ENCODE results near the gene USP6. TPM values are rescaled to one million over a fixed set of nuclear protein-coding genes. Genes with fewer than 3 reads are reported as not detected.
"Not testable (repeated sequence)": the region's sequence is repeated elsewhere in the genome, so short reads cannot be mapped to it uniquely, and the experiment has no call there.

The USP6 gene
- total RNA-seq, 2 donors from 2014 or later, result not detected

- H3K27me3 ChIP-seq; intact Hi-C loops (cut with DNase I); ATAC-seq; H3K9me3 ChIP-seq; H3K4me3 ChIP-seq; H3K27ac ChIP-seq; H3K4me1 ChIP-seq; H3K36me3 ChIP-seq (replicated peaks in 1 of 2; ENCODE audit: insufficient read depth in 1 of 2, low read depth in 2 of 2); DNase-seq: not testable (repeated sequence)
- 82 to 88% methylated on average over 14 to 15 of the region's 15 CpGs for WGBS, 2 donors
Measured at GRCh38 chr17:5132503-5133225, 16.8 kb downstream of the USP6 start.

GRCh38 chr17:5133311-5133710 is 17.5 kb downstream of the USP6 start:
- Histone ChIP-seq H3K4me3 (no peak overlapping the region), H3K36me3 (replicated peaks in 1 of 2; ENCODE audit: insufficient read depth in 1 of 2, low read depth in 2 of 2) (no peaks in the 10 kb centered on the region), H3K9me3 (no peaks in the 10 kb centered on the region), H3K4me1 (no peaks in the 10 kb centered on the region), H3K27ac (no peak overlapping the region), H3K27me3 (no peaks in the 10 kb centered on the region)
- TF ChIP-seq, protein P1, sequence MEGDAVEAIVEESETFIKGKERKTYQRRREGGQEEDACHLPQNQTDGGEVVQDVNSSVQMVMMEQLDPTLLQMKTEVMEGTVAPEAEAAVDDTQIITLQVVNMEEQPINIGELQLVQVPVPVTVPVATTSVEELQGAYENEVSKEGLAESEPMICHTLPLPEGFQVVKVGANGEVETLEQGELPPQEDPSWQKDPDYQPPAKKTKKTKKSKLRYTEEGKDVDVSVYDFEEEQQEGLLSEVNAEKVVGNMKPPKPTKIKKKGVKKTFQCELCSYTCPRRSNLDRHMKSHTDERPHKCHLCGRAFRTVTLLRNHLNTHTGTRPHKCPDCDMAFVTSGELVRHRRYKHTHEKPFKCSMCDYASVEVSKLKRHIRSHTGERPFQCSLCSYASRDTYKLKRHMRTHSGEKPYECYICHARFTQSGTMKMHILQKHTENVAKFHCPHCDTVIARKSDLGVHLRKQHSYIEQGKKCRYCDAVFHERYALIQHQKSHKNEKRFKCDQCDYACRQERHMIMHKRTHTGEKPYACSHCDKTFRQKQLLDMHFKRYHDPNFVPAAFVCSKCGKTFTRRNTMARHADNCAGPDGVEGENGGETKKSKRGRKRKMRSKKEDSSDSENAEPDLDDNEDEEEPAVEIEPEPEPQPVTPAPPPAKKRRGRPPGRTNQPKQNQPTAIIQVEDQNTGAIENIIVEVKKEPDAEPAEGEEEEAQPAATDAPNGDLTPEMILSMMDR (IDR thresholded peaks at IDR 0.05), result no peak
- no peak for TF ChIP-seq POLR2A (IDR thresholded peaks at IDR 0.05)
- WGBS, 2 donors, result 83 to 85% methylated on average over 5 to 7 of the region's 8 CpGs
- DNase-seq, result no peak
- ATAC-seq, result no peak
- intact Hi-C loops (cut with DNase I), result no loop called here

DNA sequence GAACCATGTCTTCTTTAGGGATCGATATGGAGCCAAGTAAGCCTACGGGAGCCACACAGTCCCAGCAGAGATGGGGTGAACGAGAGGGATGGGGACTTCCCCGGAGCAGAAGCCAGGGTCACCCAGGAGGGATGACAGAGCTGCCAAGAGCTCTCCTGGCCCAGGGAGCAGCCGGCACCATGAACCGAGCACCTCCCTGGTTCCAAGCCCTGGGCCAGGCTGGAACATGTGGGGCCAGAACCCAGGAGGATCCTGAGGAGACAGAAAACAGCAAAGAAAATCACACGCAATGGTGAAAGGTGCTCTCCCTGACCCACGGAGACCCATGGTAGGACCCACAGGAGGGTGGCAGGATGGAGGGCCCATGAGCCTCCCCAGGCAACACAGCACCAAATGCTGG is 18.1 kb downstream of the USP6 start:
- ATAC-seq; H3K36me3 ChIP-seq (replicated peaks in 1 of 2; ENCODE audit: insufficient read depth in 1 of 2, low read depth in 2 of 2); H3K27ac ChIP-seq; H3K9me3 ChIP-seq; DNase-seq; H3K4me3 ChIP-seq; H3K4me1 ChIP-seq; intact Hi-C loops (cut with DNase I); H3K27me3 ChIP-seq: not testable (repeated sequence)
- WGBS, 2 donors, result 78 to 84% methylated on average over 4 to 8 of the region's 8 CpGs

DNA sequence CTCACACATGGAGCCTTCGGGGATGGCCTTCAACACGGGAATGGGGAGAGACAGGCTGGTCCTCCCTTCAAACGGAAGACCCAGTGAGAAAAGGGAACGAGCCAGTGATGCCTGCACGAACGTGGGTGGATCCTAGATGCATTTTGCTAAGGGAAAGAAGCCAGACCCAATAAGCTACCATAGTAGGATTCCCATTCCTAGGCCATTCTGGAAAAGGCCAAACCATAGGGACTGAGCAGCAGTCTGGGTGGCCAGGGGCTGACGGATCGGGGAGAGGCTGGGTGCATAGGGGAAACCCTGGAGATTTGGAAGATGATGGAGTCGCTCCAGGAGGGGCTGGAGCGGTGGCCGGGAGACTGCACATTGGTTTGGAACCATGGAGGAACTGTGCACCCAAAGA is 18.7 kb downstream of the USP6 start:
- DNase-seq; H3K4me1 ChIP-seq; intact Hi-C loops (cut with DNase I); H3K9me3 ChIP-seq; H3K4me3 ChIP-seq; H3K27me3 ChIP-seq; H3K36me3 ChIP-seq (replicated peaks in 1 of 2; ENCODE audit: insufficient read depth in 1 of 2, low read depth in 2 of 2); ATAC-seq; H3K27ac ChIP-seq: not testable (repeated sequence)
- 66 to 73% methylated on average over 11 of the region's 11 CpGs for WGBS, 2 donors

DNA sequence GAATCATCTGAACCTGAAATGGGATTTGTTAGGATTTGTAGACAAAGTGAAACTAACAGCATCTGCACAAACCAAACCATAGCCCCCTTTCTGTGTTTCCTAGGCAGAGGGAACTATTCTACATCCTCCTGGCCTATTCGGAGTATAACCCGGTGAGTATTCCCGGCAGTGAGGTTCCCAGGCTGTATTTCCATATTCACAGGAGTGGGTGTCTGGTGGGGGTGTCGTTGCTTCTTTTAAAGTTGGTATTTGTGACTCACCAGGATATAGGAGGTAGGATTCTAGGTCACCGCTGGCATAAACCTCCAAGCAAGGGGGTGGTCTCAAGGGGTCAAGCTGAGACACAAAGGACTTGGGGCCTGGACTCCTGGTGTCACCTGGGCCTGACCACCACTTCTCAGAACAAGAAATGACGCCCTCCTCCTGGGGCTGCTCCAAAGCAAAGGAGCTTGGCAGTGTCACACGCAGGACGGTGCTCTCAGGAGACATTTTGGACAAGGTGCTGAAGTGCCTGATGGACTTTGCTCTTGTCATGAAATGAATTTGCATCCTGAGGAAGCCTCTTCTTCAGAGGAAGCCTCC is 19.4 kb downstream of the USP6 start:
- ATAC-seq; H3K4me1 ChIP-seq; H3K27ac ChIP-seq; H3K27me3 ChIP-seq; H3K36me3 ChIP-seq (replicated peaks in 1 of 2; ENCODE audit: insufficient read depth in 1 of 2, low read depth in 2 of 2); DNase-seq; intact Hi-C loops (cut with DNase I); H3K4me3 ChIP-seq; H3K9me3 ChIP-seq: not testable (repeated sequence)
- 71 to 72% methylated on average over 7 to 8 of the region's 8 CpGs for WGBS, 2 donors

DNA sequence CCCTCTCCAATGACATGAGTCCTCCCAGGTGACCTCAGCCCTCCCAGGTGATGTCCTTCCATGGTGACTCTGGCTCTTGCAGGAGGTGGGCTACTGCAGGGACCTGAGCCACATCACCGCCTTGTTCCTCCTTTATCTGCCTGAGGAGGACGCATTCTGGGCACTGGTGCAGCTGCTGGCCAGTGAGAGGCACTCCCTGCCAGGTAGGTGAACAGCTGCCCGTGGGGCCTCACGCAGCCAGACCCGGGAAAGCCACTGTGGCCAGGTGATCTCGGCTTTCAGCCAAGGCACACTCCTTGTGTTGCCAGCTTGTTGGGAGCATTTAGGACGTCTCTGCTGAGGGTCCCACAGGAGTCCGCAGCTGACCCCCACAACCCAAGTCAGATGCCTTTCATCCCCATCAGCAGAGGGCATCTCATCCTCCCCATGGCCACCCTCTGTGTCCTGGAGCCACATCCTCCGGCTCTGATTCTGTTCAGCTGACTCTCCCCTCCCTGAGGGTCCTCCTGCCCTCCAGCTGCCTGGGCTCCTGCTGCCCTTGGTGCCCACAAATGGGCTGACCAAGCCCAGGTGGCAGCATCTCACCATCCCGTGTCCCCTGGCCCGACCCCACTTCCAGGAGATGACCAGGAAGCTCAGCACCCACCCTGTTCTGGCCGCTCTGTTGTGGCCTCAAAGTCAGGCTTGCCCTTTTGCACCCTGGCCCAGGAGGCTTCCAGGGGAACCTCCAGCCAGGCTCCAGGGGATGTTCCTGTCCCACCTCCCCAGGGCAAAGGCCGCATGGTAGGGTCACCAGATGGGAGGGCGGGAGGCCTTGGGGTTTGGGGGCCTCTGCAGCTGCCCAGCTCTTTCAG is 20.1 kb downstream of the USP6 start:
- DNase-seq (no peak), ATAC-seq (no peak)
- no peaks in the 10 kb centered on the region for H3K9me3 ChIP-seq
- intact Hi-C loops (cut with DNase I), result no loop called here
- no peaks in the 10 kb centered on the region for H3K27me3 ChIP-seq
- no peak overlapping the region for H3K4me3 ChIP-seq
- no peaks in the 10 kb centered on the region for H3K4me1 ChIP-seq
- 58 to 75% methylated on average over 2 to 14 of the region's 14 CpGs for WGBS, 2 donors
- H3K36me3 ChIP-seq (replicated peaks in 1 of 2; ENCODE audit: insufficient read depth in 1 of 2, low read depth in 2 of 2), result no peaks in the 10 kb centered on the region
- H3K27ac ChIP-seq, result no peak overlapping the region
- TF ChIP-seq, protein P1 (IDR thresholded peaks at IDR 0.05), result no peak
- TF ChIP-seq POLR2A (IDR thresholded peaks at IDR 0.05), result no peak

- H3K36me3 ChIP-seq (replicated peaks in 1 of 2; ENCODE audit: insufficient read depth in 1 of 2, low read depth in 2 of 2); DNase-seq; H3K4me3 ChIP-seq; intact Hi-C loops (cut with DNase I); ATAC-seq; H3K9me3 ChIP-seq; H3K4me1 ChIP-seq; H3K27me3 ChIP-seq; H3K27ac ChIP-seq: not testable (repeated sequence)
- 77% methylated on average over 6 to 14 of the region's 14 CpGs for WGBS, 2 donors
Measured at GRCh38 chr17:5136580-5137412, 21.0 kb downstream of the USP6 start.

- WGBS, 2 donors, result 76 to 84% methylated on average over 6 to 15 of the region's 15 CpGs
- not testable (repeated sequence) for H3K27me3 ChIP-seq
Measured at GRCh38 chr17:5137511-5138197, 21.8 kb downstream of the USP6 start.

GRCh38 chr17:5138198-5138544 is 22.3 kb downstream of the USP6 start:
- ATAC-seq; H3K36me3 ChIP-seq (replicated peaks in 1 of 2; ENCODE audit: insufficient read depth in 1 of 2, low read depth in 2 of 2); DNase-seq; H3K27ac ChIP-seq; H3K4me3 ChIP-seq; intact Hi-C loops (cut with DNase I); H3K9me3 ChIP-seq; H3K27me3 ChIP-seq; H3K4me1 ChIP-seq: not testable (repeated sequence)
- WGBS, 2 donors, result 91 to 93% methylated on average over 9 of the region's 9 CpGs

More at GRCh38 chr17:5137511-5138197, 21.8 kb downstream of the USP6 start:
- intact Hi-C loops (cut with DNase I); H3K27ac ChIP-seq; DNase-seq; H3K36me3 ChIP-seq (replicated peaks in 1 of 2; ENCODE audit: insufficient read depth in 1 of 2, low read depth in 2 of 2); H3K4me1 ChIP-seq; H3K4me3 ChIP-seq; H3K9me3 ChIP-seq; ATAC-seq: not testable (repeated sequence)

All from body of pancreas (tissue), 4 donors.